GM12878 (cell line): ENCODE measurements around the gene HOPX. TPM values are rescaled to one million over a fixed set of nuclear protein-coding genes. Genes with fewer than 3 reads are reported as not detected.

ENCODE experiments used
- ATAC-seq: fragments of 200-7000 bp; cut with Tn5 transposase; 3 replicates; pipeline ENCODE4 v1.9.1; 2020; ENCODE audit warnings: mild to moderate bottlenecking, moderate library complexity
- BruUV-seq: library from RNA; stranded (reverse); fragments of 400-500 nt; replicated peaks from 2 replicates; lab custom pipeline; 2021; lab: Mats Ljungman, UMichigan
- CTCF ChIA-PET: fragments of 300-600 bp; sonication (Branson Sonifier 250); formaldehyde crosslinking; extraction: SDS; loops from one replicate; lab custom pipeline; 2021; ENCODE audit warnings: inconsistent platforms; lab: Yijun Ruan, JAX
- POLR2A ChIA-PET: fragments of 350-600 bp; formaldehyde crosslinking; extraction: SDS; loops from one replicate; lab custom pipeline; 2021; ENCODE audit warnings: inconsistent platforms; lab: Charles Lee
- RAD21 ChIA-PET: fragments of 300-600 bp; sonication (Branson Sonifier 250); formaldehyde crosslinking; loops from one replicate; lab custom pipeline; 2023; ENCODE audit warnings: antibody characterized with exemption; ENCODE audit not compliant: unreplicated experiment; lab: Charles Lee
- SMC1A ChIA-PET: fragments of 300-600 bp; sonication (Branson Sonifier 250); formaldehyde crosslinking; loops from one replicate; lab custom pipeline; 2023; ENCODE audit not compliant: unreplicated experiment, uncharacterized antibody; lab: Charles Lee
- DNase-seq: peaks from one replicate; pipeline ENCODE4 v3.0.0-alpha.2; 2011; ENCODE audit warnings: low read depth, low spot score
- FAIRE-seq: peaks from 3 replicates; lab custom pipeline; 2011; peaks lifted over from hg19 to GRCh38; lab: Jason Lieb, UNC
- H2AFZ ChIP-seq: 2 replicates; pipeline ENCODE4 v1.6.0; 2011; ENCODE audit warnings: low read depth, low read length, control low read depth; ENCODE audit not compliant: control insufficient read depth
- H3K27ac ChIP-seq: 2 replicates; pipeline ENCODE4 v1.5.1; 2011; ENCODE audit warnings: control low read depth; ENCODE audit not compliant: control insufficient read depth, insufficient read depth
- H3K27me3 ChIP-seq, 2 experiments: replicated peaks in 1 of 2; 2 replicates each; pipeline versions ENCODE4 v1.6.0 to v1.6.1; 2011; ENCODE audit warnings: low read length in 1 of 2; ENCODE audit not compliant: control insufficient read depth in 2 of 2, insufficient read depth in 2 of 2
- H3K36me3 ChIP-seq, 2 experiments: 2 replicates each; pipeline ENCODE4 v1.5.1; 2011; ENCODE audit warnings: low read length in 1 of 2; ENCODE audit not compliant: control insufficient read depth in 2 of 2, insufficient read depth in 2 of 2
- H3K4me1 ChIP-seq: 2 replicates; pipeline ENCODE4 v1.6.1; 2011; ENCODE audit warnings: mild to moderate bottlenecking, low read length, moderate library complexity, mixed read lengths; ENCODE audit not compliant: control insufficient read depth, insufficient read depth
- H3K4me2 ChIP-seq: 2 replicates; pipeline ENCODE4 v1.6.0; 2011; ENCODE audit warnings: control low read depth; ENCODE audit not compliant: control insufficient read depth, insufficient read depth
- H3K4me3 ChIP-seq: fragments of 200-600 bp; sonication (generic); 2 replicates; pipeline ENCODE4 v1.5.1; 2016
- H3K79me2 ChIP-seq: 2 replicates; pipeline ENCODE4 v1.6.0; 2011; ENCODE audit warnings: low read length; ENCODE audit not compliant: control insufficient read depth, insufficient read depth
- H3K9ac ChIP-seq: 2 replicates; pipeline ENCODE4 v1.8.0; 2011; ENCODE audit warnings: low read length, control low read depth, mixed read lengths; ENCODE audit not compliant: control insufficient read depth, insufficient read depth
- H3K9me3 ChIP-seq: replicated peaks from 3 replicates; pipeline ENCODE4 v1.5.1; 2011; ENCODE audit warnings: mild to moderate bottlenecking, low read length; ENCODE audit not compliant: control insufficient read depth, insufficient read depth
- H4K20me1 ChIP-seq: 2 replicates; pipeline ENCODE4 v1.6.0; 2011; ENCODE audit not compliant: control insufficient read depth, insufficient read depth
- DPF2 ChIP-seq: fragments of 450-650 bp; IDR thresholded peaks from 2 replicates; pipeline ENCODE4 v1.6.1; 2017; ENCODE audit warnings: mild to moderate bottlenecking
- EP300 ChIP-seq, 2 experiments: fragments of 150-350 bp in 1 of 2; IDR thresholded peaks; 2 replicates each; pipeline ENCODE4 v1.6.1; 2011 to 2012; ENCODE audit warnings: low read depth in 2 of 2, low read length in 2 of 2, borderline replicate concordance in 1 of 2, improper control_type of control experiment in 1 of 2, inconsistent platforms in 1 of 2; ENCODE audit not compliant: control insufficient read depth in 1 of 2
- IKZF2 ChIP-seq, 2 experiments: fragments of 450-650 bp; IDR thresholded peaks; 2 replicates each; pipeline ENCODE4 v1.6.1; 2017; ENCODE audit warnings: mild to moderate bottlenecking in 2 of 2, moderate library complexity in 2 of 2
- MYC ChIP-seq: IDR thresholded peaks from 2 replicates; pipeline ENCODE4 v1.6.1; 2011; ENCODE audit warnings: mild to moderate bottlenecking, low read length, moderate library complexity, inconsistent platforms; ENCODE audit not compliant: insufficient read depth, insufficient replicate concordance, insufficient read length, severe bottlenecking
- NFYB ChIP-seq: IDR thresholded peaks from 2 replicates; pipeline ENCODE4 v1.6.1; 2011; ENCODE audit warnings: low read depth, mild to moderate bottlenecking, low read length, improper control_type of control experiment, moderate library complexity; ENCODE audit not compliant: insufficient read depth
- RCOR1 ChIP-seq: conservative IDR thresholded peaks from 2 replicates; pipeline ENCODE4 v1.6.1; 2012; ENCODE audit warnings: low read depth, low read length, improper control_type of control experiment
- SREBF2 ChIP-seq: IDR thresholded peaks from 2 replicates; pipeline ENCODE4 v1.6.1; 2012; ENCODE audit warnings: mild to moderate bottlenecking, low read length
- WRNIP1 ChIP-seq: IDR thresholded peaks from 2 replicates; pipeline ENCODE4 v1.6.1; 2011; ENCODE audit warnings: low read depth, low read length, improper control_type of control experiment, borderline replicate concordance
- WGBS: methylation state at CpG from one replicate; pipeline ENCODE4 v1.1.6; 2016; ENCODE audit warnings: low lambda C conversion rate; ENCODE audit not compliant: insufficient replicate concordance, insufficient coverage; ENCODE audit errors: missing lambda C conversion rate; 5-methylcytosine and 5-hydroxymethylcytosine counted together
- in situ Hi-C: fragments of 300-500 bp; cut with MboI; formaldehyde crosslinking; loops from 9 replicates; pipeline ENCODE4 v1.14.3; 2018; ENCODE audit warnings: mixed read lengths
- intact Hi-C: fragments of 100-400 bp; cut with micrococcal nuclease; formaldehyde crosslinking; loops from one replicate; pipeline ENCODE4 v1.14.2; 2022; ENCODE audit not compliant: unreplicated experiment
- polyA plus RNA-seq, 11 experiments: library from polyadenylated mRNA; depleted of rRNA in 4 of 11; unstranded in 6 of 11; stranded (reverse) in 5 of 11; fragments of >200 nt; fragmentation: Nextera tagmentation in 4 of 11; fragmentation: Illumina TruSeq in 1 of 11; extraction: Ambion mirVana in 4 of 11; extraction: Trizol in 1 of 11; gene quantifications; 1 replicate in 1 of 11; 2 replicates in 10 of 11; pipeline versions ENCODE4 v1.2.1 to v1.2.3, GENCODE V29; 2011 to 2016; ENCODE audit warnings: inconsistent platforms in 2 of 11, missing spikeins in 2 of 11, low read depth in 1 of 11
- total RNA-seq, 4 experiments: library from RNA; depleted of rRNA in 3 of 4; stranded (reverse); fragments of >200 nt in 3 of 4; fragmentation: Illumina TruSeq in 1 of 4; extraction: Trizol in 1 of 4; gene quantifications; 2 replicates each; pipeline versions ENCODE4 v1.2.1 to v1.2.3, GENCODE V29; 2013 to 2021
- TF ChIP-seq, protein P1 (sequence below): fragments of 450-650 bp; IDR thresholded peaks from 2 replicates; pipeline ENCODE4 v1.6.1; 2018; ENCODE audit warnings: borderline replicate concordance, mild to moderate bottlenecking; ENCODE audit not compliant: partially characterized antibody
- TF ChIP-seq, protein P2 (sequence below): fragments of 450-650 bp; IDR thresholded peaks from 2 replicates; pipeline ENCODE4 v1.6.1; 2016; ENCODE audit warnings: mild to moderate bottlenecking, moderate library complexity, borderline replicate concordance

HOPX gene
- total and polyA plus RNA-seq, 10 of the 15 experiments (the other 5 are each of a cell fraction or from before 2014, with no cell fraction given): 0.11 to 0.40 (median 0.23) TPM; not detected in 4

DNA sequence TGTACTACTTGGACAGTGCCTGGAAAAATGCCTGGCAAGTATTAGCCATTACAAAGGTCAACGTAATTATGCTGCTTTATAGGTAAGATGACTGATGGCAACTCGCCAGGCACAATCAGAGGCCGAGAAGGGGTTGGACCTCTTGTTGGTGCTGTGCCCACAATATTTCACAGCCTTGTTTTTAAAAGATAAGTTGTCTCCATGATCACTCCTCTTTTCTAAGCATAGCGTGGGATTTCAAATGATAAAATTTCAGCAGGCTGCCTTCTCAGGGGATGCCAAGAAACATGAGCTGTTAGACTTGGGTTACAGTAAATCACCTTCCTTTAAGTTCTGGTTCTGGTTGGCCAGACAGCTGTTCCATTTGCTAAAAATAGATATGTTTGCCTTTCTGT is 26.9 kb downstream of the HOPX start (continued):
- TF ChIP-seq, protein P1, sequence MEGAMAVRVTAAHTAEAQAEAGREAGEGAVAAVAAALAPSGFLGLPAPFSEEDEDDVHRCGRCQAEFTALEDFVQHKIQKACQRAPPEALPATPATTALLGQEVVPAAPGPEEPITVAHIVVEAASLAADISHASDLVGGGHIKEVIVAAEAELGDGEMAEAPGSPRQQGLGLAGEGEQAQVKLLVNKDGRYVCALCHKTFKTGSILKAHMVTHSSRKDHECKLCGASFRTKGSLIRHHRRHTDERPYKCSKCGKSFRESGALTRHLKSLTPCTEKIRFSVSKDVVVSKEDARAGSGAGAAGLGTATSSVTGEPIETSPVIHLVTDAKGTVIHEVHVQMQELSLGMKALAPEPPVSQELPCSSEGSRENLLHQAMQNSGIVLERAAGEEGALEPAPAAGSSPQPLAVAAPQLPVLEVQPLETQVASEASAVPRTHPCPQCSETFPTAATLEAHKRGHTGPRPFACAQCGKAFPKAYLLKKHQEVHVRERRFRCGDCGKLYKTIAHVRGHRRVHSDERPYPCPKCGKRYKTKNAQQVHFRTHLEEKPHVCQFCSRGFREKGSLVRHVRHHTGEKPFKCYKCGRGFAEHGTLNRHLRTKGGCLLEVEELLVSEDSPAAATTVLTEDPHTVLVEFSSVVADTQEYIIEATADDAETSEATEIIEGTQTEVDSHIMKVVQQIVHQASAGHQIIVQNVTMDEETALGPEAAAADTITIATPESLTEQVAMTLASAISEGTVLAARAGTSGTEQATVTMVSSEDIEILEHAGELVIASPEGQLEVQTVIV: no peak
- no peak for TF ChIP-seq SREBF2
- TF ChIP-seq NFYB: no peak

DNA sequence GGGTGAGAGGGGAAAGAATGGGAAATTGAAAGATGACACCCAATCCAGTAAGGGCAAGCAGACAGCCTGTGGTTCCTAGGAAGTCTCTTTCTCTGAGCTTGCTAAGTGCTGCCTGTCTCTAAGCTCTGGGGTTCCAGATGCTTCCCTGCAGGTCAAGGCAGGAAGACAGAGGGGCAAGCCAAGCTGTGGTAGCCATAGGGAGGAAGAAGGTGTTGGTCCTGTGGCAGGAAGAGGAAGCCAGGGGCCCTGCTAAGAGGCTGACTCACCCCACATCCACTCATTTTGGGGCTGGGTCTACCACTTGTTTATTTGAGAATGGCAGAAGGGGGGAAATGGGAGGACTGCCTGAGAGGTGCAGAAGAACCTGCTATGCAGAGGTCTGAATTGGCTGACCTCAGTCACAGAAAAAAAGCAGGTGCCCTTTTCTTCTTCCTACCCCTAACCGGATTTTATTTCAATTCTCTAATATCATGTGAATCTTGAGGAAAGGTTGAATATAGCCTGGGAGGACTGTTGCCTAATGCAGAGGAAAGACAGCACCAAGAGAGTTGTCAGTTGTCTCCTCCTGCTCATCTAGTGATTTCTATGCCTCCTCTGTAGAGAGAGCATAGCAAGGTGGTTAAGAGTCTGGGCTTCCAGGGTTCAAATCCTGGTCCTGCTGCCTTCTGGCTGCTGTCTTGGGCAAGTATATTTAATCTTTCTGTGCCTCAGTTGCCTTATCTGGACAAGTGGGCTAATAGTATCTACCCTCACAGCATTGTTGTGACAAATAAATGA is 27.4 kb downstream of the HOPX start:
- no peak overlapping the region for H3K4me2 ChIP-seq
- intact Hi-C loops (no loop called here), in situ Hi-C loops (no loop called here)
- WGBS: 0% methylated on average over 1 of the region's 1 CpG
- FAIRE-seq: no peak
- SMC1A ChIA-PET: no interaction called here
- no peaks in the 10 kb centered on the region for H4K20me1 ChIP-seq
- H3K4me1 ChIP-seq: peaks cover 5% of the 10 kb centered on the region
- no peaks in the 10 kb centered on the region for H3K79me2 ChIP-seq
- POLR2A ChIA-PET: no interaction called here
- no peak overlapping the region for H2AFZ ChIP-seq
- no peak for ATAC-seq
- RAD21 ChIA-PET: no interaction called here
- no TSS peak for BruUV-seq
- H3K4me3 ChIP-seq: no peak overlapping the region
- no peaks in the 10 kb centered on the region for H3K9me3 ChIP-seq
- H3K36me3 ChIP-seq: no peaks in the 10 kb centered on the region
- CTCF ChIA-PET: no interaction called here
- no peak overlapping the region for H3K9ac ChIP-seq
- no peak overlapping the region for H3K27ac ChIP-seq
- H3K27me3 ChIP-seq: peaks cover 5 to 29% of the 10 kb centered on the region in 2 experiments; a peak in 3 of 4 replicates
- DNase-seq: no peak
- no peak for TF ChIP-seq WRNIP1
- TF ChIP-seq RCOR1: no peak
- no peak for TF ChIP-seq MYC
- no peak for TF ChIP-seq DPF2
- TF ChIP-seq, protein P1: no peak
- no peak for TF ChIP-seq EP300 (IDR thresholded peaks at IDR 0.05; ENCODE audit: borderline replicate concordance in 1 of 2, control insufficient read depth in 1 of 2, low read depth in 2 of 2, low read length in 2 of 2)
- TF ChIP-seq IKZF2 (IDR thresholded peaks at IDR 0.05): no peak
- TF ChIP-seq, protein P2, sequence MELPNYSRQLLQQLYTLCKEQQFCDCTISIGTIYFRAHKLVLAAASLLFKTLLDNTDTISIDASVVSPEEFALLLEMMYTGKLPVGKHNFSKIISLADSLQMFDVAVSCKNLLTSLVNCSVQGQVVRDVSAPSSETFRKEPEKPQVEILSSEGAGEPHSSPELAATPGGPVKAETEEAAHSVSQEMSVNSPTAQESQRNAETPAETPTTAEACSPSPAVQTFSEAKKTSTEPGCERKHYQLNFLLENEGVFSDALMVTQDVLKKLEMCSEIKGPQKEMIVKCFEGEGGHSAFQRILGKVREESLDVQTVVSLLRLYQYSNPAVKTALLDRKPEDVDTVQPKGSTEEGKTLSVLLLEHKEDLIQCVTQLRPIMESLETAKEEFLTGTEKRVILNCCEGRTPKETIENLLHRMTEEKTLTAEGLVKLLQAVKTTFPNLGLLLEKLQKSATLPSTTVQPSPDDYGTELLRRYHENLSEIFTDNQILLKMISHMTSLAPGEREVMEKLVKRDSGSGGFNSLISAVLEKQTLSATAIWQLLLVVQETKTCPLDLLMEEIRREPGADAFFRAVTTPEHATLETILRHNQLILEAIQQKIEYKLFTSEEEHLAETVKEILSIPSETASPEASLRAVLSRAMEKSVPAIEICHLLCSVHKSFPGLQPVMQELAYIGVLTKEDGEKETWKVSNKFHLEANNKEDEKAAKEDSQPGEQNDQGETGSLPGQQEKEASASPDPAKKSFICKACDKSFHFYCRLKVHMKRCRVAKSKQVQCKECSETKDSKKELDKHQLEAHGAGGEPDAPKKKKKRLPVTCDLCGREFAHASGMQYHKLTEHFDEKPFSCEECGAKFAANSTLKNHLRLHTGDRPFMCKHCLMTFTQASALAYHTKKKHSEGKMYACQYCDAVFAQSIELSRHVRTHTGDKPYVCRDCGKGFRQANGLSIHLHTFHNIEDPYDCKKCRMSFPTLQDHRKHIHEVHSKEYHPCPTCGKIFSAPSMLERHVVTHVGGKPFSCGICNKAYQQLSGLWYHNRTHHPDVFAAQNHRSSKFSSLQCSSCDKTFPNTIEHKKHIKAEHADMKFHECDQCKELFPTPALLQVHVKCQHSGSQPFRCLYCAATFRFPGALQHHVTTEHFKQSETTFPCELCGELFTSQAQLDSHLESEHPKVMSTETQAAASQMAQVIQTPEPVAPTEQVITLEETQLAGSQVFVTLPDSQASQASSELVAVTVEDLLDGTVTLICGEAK: no peak
